Activated naive CD8-positive, alpha-beta T cell treated with anti-CD3 and anti-CD28 coated beads, Interleukin-2, amount 50 U/mL, for 16 hours (primary cell): Measurements from ENCODE around the gene ACSM5.
"Not testable (repeated sequence)": the region's sequence is repeated elsewhere in the genome, so short reads cannot be mapped to it uniquely, and the experiment has no call there.

Experiments
- DNase-seq: peaks from one replicate; pipeline ENCODE4 v3.0.0-alpha.2; 2020; ENCODE audit warnings: low read depth, low spot score

Gene ACSM5

GRCh38 chr16:20446652-20447393 is 37.5 kb downstream of the ACSM5 start:
- not testable (repeated sequence) for DNase-seq

- DNase-seq: not testable (repeated sequence)
Observed at GRCh38 chr16:20451364-20451763, 42.0 kb downstream of the ACSM5 start, which contains the start of gene ACSM2A. ACSM2A (plus strand) TSS chr16:20451521; CDS start chr16:20460115, 8,594 bp downstream.

- DNase-seq: not testable (repeated sequence)
Observed at GRCh38 chr16:20453633-20454032, 44.3 kb downstream of the ACSM5 start.

- DNase-seq: not testable (repeated sequence)
Observed at GRCh38 chr16:20459227-20459626, 49.9 kb downstream of the ACSM5 start.

- not testable (repeated sequence) for DNase-seq
Observed at GRCh38 chr16:20460313-20460712, 51.0 kb downstream of the ACSM5 start.

- DNase-seq: not testable (repeated sequence)
Observed at GRCh38 chr16:20468954-20469353, 59.6 kb downstream of the ACSM5 start.

- DNase-seq: not testable (repeated sequence)
Observed at GRCh38 chr16:20469930-20470329, 60.6 kb downstream of the ACSM5 start.

- DNase-seq: not testable (repeated sequence)
Observed at GRCh38 chr16:20470732-20471131, 61.4 kb downstream of the ACSM5 start.

- not testable (repeated sequence) for DNase-seq
Observed at GRCh38 chr16:20477188-20477744, 67.9 kb downstream of the ACSM5 start.

GRCh38 chr16:20483989-20484388 is 74.7 kb downstream of the ACSM5 start:
- DNase-seq: not testable (repeated sequence)

- DNase-seq: no peak
Observed at GRCh38 chr16:20484726-20485125, 75.4 kb downstream of the ACSM5 start.

- DNase-seq: no peak
Observed at GRCh38 chr16:20485408-20485807, 76.1 kb downstream of the ACSM5 start.
